OCI-LY3 (cell line): ENCODE measurements around the gene GPR55.

Source experiments
- CTCF ChIP-seq: fragments of 200-600, 300-600 bp; sonication (generic); IDR thresholded peaks from 2 replicates; pipeline ENCODE4 v1.5.1; 2014; ENCODE audit warnings: antibody characterized with exemption, low read length, low read depth
- EZH2phosphoT487 ChIP-seq: fragments of 200-600 bp; shearing (Covaris generic); IDR thresholded peaks from 2 replicates; pipeline ENCODE4 v1.6.1; 2018; ENCODE audit warnings: antibody characterized with exemption, mixed run types, low read depth

GRCh38 chr2:230947908-230948365, 22.9 kb upstream of the GPR55 start:
- TF ChIP-seq CTCF (no peak), EZH2phosphoT487 (no peak)
